Measurements from ENCODE around the gene VWA3A. TPM values are rescaled to one million over a fixed set of nuclear protein-coding genes. Genes with fewer than 3 reads are reported as not detected.
"Not testable (repeated sequence)": the region's sequence is repeated elsewhere in the genome, so short reads cannot be mapped to it uniquely, and the experiment has no call there.

Gene VWA3A
- total RNA-seq, 1 donor from 2014 or later, result 4.7 TPM

DNA sequence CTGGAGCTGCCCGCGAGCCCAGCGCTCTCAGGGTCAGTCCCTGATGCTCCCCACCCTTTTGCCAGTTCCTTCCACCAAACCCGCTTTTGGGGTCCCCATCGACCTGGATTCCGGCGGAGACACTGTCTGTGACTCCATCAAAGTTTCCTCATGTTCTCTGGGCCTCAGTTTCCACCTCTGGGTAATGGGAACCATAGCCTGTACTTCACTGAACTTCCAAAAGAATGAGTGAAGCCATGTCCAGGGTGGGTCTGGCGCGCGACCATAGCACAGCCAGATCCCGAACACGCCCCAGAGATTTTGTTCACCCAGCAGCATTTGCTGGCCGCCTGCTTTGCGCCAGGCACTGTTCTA lies 70.3 kb downstream of the VWA3A start:
- H3K4me3 Mint-ChIP-seq, result no peak overlapping the region
- no peak for TF ChIP-seq CTCF (conservative IDR thresholded peaks at IDR 0.05)
- DNase-seq (ENCODE audit: extremely low spot score, unreplicated experiment), result no peak
- no peaks in the 10 kb centered on the region for H3K9me3 Mint-ChIP-seq
- H3K27ac Mint-ChIP-seq, result no peak overlapping the region
- H3K36me3 Mint-ChIP-seq, result no peaks in the 10 kb centered on the region
- H3K4me1 Mint-ChIP-seq (ENCODE audit: unreplicated experiment), result no peaks in the 10 kb centered on the region
- H3K27me3 Mint-ChIP-seq, result peaks cover 56% of the 10 kb centered on the region

DNA sequence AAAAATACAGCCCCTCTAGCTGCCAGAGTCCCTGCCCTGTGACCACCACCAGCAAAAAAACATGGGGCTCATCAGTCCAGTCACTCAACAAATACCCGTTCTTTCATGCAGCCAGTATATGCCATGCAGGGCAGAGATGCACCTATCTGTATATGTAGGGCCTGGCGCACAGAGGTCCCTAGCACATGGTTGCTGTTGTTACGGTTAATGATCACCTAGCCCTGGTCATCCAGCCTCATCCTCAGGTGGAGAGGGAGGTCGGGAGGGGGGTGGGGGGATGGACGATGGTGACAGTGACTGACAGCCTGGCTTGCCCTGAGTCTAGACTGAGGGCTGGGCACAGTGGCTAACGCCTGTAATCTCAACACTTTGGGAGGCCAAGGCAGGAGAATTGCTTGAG lies 71.5 kb downstream of the VWA3A start:
- DNase-seq (ENCODE audit: extremely low spot score, unreplicated experiment), result no peak
- no peaks in the 10 kb centered on the region for H3K9me3 Mint-ChIP-seq
- no peaks in the 10 kb centered on the region for H3K36me3 Mint-ChIP-seq
- H3K4me3 Mint-ChIP-seq, result no peak overlapping the region
- TF ChIP-seq CTCF (conservative IDR thresholded peaks at IDR 0.05), result no peak
- no peak overlapping the region for H3K27ac Mint-ChIP-seq
- H3K27me3 Mint-ChIP-seq, result peaks cover 47% of the 10 kb centered on the region
- no peaks in the 10 kb centered on the region for H3K4me1 Mint-ChIP-seq (ENCODE audit: unreplicated experiment)

DNA sequence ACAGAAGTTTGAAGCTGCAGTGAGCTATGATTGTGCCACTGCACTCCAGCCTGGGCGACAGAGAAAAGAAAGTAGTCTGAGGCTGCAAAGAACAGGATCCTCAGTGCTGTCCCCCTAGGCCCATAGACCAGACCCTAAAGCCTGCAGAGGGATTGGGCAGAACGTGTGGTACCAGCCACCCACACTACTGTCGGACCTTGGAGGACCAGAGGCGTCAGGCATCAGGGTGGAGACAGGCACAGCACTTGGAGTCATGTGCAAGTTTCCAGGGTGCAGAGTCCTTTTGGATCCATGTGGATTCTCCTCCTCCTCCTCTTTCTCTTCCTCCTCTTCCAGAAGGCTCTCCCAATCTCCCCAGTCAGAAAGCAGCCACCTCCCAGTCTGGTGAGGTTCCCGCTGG lies 72.1 kb downstream of the VWA3A start:
- no peaks in the 10 kb centered on the region for H3K36me3 Mint-ChIP-seq
- DNase-seq (ENCODE audit: extremely low spot score, unreplicated experiment), result no peak
- no peak for TF ChIP-seq CTCF (conservative IDR thresholded peaks at IDR 0.05)
- H3K4me1 Mint-ChIP-seq (ENCODE audit: unreplicated experiment), result no peaks in the 10 kb centered on the region
- no peak overlapping the region for H3K4me3 Mint-ChIP-seq
- no peak overlapping the region for H3K27ac Mint-ChIP-seq
- H3K27me3 Mint-ChIP-seq, result peaks cover 44% of the 10 kb centered on the region
- H3K9me3 Mint-ChIP-seq, result no peaks in the 10 kb centered on the region

DNA sequence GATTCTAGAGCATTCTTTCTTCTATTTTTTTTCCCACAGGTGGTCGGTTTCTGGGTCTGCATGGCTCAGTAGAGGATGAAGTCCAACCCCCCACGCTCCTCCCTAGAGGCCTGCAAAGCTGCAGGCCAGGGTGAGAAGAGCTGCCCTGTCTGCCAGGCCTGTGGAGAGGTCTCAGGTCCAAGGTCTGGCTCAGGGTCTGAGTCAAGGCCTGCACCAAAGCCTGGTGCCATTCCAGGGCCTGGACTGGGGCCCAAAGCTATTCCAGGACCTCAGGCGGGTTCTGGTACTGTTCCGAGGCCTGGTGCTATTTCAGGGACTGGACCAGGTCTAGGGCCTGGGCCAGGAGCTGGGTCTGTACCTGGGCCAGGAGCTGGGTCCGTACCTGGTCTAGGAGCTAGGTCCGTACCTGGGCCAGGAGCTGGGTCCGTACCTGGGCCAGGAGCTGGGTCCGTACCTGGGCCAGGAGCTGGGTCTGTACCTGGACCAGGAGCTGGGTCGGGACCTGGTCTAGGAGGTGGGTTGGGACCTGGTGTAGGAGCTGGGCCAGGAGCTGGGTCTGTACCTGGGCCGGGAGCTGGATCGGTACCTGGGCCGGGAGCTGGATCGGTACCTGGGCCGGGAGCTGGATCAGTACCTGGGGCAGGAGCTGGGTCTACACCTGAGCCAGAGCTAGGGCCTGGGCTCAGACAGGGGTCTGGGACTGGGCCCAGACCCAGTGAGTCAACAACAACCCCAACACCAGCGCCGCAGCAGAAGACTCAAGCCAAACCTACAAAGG lies 73.4 kb downstream of the VWA3A start:
- H3K9me3 Mint-ChIP-seq, result no peaks in the 10 kb centered on the region
- no peaks in the 10 kb centered on the region for H3K4me1 Mint-ChIP-seq (ENCODE audit: unreplicated experiment)
- H3K27ac Mint-ChIP-seq, result no peak overlapping the region
- TF ChIP-seq CTCF (conservative IDR thresholded peaks at IDR 0.05), result no peak
- no peaks in the 10 kb centered on the region for H3K36me3 Mint-ChIP-seq
- no peak for DNase-seq (ENCODE audit: extremely low spot score, unreplicated experiment)
- H3K27me3 Mint-ChIP-seq, result peaks cover 32% of the 10 kb centered on the region
- no peak overlapping the region for H3K4me3 Mint-ChIP-seq

DNA sequence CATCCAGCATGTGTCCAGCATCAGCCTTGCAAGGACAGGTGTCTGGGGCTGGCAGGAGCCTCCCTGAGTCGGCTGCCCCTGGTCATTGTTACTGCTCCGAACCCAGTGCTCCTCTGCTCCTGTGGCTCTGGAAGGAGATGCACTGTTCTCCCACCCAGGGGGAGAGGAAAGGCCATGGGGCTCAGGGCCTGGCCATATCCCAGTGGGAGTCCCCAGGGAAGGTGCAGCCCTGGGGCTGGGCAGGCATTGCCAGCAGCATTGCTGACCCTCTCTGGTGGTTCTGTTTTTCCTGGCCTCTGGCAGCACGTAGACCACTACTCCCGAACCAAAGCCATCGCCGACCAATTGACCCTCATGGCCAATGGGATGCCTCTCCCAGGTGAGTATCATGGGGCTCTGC lies 79.6 kb downstream of the VWA3A start:
- Mint-ChIP-seq H3K36me3 (no peaks in the 10 kb centered on the region), H3K27ac (no peak overlapping the region), H3K27me3 (no peaks in the 10 kb centered on the region), H3K4me3 (no peak overlapping the region), H3K4me1 (ENCODE audit: unreplicated experiment) (no peaks in the 10 kb centered on the region), H3K9me3 (no peaks in the 10 kb centered on the region)
- TF ChIP-seq CTCF (conservative IDR thresholded peaks at IDR 0.05), result no peak
- DNase-seq (ENCODE audit: extremely low spot score, unreplicated experiment), result no peak

DNA sequence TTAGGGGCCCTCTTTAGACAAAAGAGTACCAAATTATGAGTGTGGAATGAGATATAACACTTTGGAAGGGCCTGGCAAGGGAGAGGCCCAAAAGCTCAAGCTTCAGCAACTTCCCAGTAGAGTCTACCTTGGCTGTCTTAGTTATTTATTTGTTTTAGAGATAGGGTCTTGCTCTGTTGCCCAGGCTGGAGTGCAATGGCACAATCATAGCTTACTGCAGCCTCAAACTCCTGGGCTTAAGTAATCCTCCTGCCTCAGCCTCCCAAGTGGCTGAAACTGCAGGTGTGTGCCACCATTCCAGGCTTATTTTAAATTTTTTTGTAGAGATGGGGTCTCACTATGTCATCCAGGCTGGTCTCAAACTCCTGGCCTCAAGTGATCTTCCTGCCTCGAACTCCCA lies 80.3 kb downstream of the VWA3A start:
- H3K36me3 Mint-ChIP-seq; DNase-seq (ENCODE audit: extremely low spot score, unreplicated experiment); H3K27me3 Mint-ChIP-seq; H3K9me3 Mint-ChIP-seq; H3K4me3 Mint-ChIP-seq; H3K27ac Mint-ChIP-seq; H3K4me1 Mint-ChIP-seq (ENCODE audit: unreplicated experiment): not testable (repeated sequence)
